SK-N-SH (cell line): ENCODE measurements around the gene STX1B. TPM values are rescaled to one million over a fixed set of nuclear protein-coding genes. Genes with fewer than 3 reads are reported as not detected.
A peak's percentile ranks its signal among the peaks of the same experiment; 100 is the strongest.

Source experiments
- CTCF ChIA-PET: fragments of 300-600, 350-600 bp; formaldehyde crosslinking; extraction: SDS; loops from one replicate; lab custom pipeline; 2021; lab: Yijun Ruan, JAX
- POLR2A ChIA-PET: fragments of 350-600 bp; sonication (Branson Sonifier 250); formaldehyde crosslinking; extraction: SDS; loops from one replicate; lab custom pipeline; 2020; ENCODE audit warnings: antibody characterized with exemption, inconsistent platforms; lab: Yijun Ruan, JAX
- DNase-seq: peaks from one replicate; pipeline ENCODE4 v3.0.0; 2012
- H2AFZ ChIP-seq: fragments of 200-600 bp; sonication (generic); 2 replicates; pipeline ENCODE4 v1.8.1; 2016; ENCODE audit warnings: antibody characterized with exemption, mild to moderate bottlenecking, low read depth
- H3F3A ChIP-seq: fragments of 200-600 bp; sonication (generic); replicated peaks from 2 replicates; pipeline ENCODE3; 2016; ENCODE audit warnings: antibody characterized with exemption, mild to moderate bottlenecking; ENCODE audit not compliant: insufficient read depth
- H3K27ac ChIP-seq, 2 experiments: fragments of 200-500 bp in 1 of 2; fragments of 200-600 bp in 1 of 2; sonication (Bioruptor generic) in 1 of 2; sonication (generic), shearing (Covaris generic) in 1 of 2; 2 replicates each; pipeline versions ENCODE4 v1.5.1 to v1.6.1; 2014 to 2016; ENCODE audit warnings: low read depth in 2 of 2, inconsistent platforms in 1 of 2, low read length in 1 of 2, mild to moderate bottlenecking in 1 of 2, mixed read lengths in 1 of 2
- H3K27me3 ChIP-seq: fragments of 200-600 bp; sonication (generic), shearing (Covaris generic); 2 replicates; pipeline ENCODE4 v1.6.1; 2016; ENCODE audit warnings: mixed run types; ENCODE audit not compliant: insufficient read depth
- H3K36me3 ChIP-seq, 2 experiments: fragments of 200-500 bp in 1 of 2; fragments of 200-600 bp in 1 of 2; sonication (Bioruptor generic) in 1 of 2; sonication (generic) in 1 of 2; replicated peaks in 1 of 2; 2 replicates each; pipeline versions ENCODE3 to v1.5.1; 2014 to 2016; ENCODE audit warnings: low read length in 1 of 2, mild to moderate bottlenecking in 1 of 2; ENCODE audit not compliant: insufficient read depth in 2 of 2, control insufficient read depth in 1 of 2
- H3K4me1 ChIP-seq, 2 experiments: fragments of 200-500 bp in 1 of 2; fragments of 200-600 bp in 1 of 2; sonication (Bioruptor generic) in 1 of 2; sonication (generic), shearing (Covaris generic) in 1 of 2; 2 replicates each; pipeline versions ENCODE4 v1.5.1 to v1.6.1; 2014 to 2016; ENCODE audit warnings: low read depth in 1 of 2, low read length in 1 of 2, mixed run types in 1 of 2; ENCODE audit not compliant: insufficient read depth in 2 of 2, control insufficient read depth in 1 of 2
- H3K4me2 ChIP-seq: fragments of 200-600 bp; sonication (generic), shearing (Covaris generic); 2 replicates; pipeline ENCODE4 v1.6.1; 2017; ENCODE audit warnings: mixed run types
- H3K4me3 ChIP-seq, 2 experiments: fragments of 200-500 bp in 1 of 2; fragments of 200-600 bp in 1 of 2; sonication (Bioruptor generic) in 1 of 2; sonication (generic), shearing (Covaris generic) in 1 of 2; 2 replicates each; pipeline versions ENCODE4 v1.5.1 to v1.8.1; 2014 to 2016; ENCODE audit warnings: low read depth in 2 of 2, inconsistent platforms in 1 of 2, low read length in 1 of 2, mild to moderate bottlenecking in 1 of 2, mixed read lengths in 1 of 2, moderate library complexity in 1 of 2
- H3K79me2 ChIP-seq: fragments of 200-600 bp; sonication (generic); 2 replicates; pipeline ENCODE4 v1.8.1; 2017; ENCODE audit warnings: mild to moderate bottlenecking; ENCODE audit not compliant: insufficient read depth
- H3K9ac ChIP-seq: fragments of 200-600 bp; sonication (generic); 2 replicates; pipeline ENCODE4 v1.6.1; 2017; ENCODE audit warnings: mixed run types
- H3K9me2 ChIP-seq: fragments of 200-600 bp; sonication (generic); 2 replicates; pipeline ENCODE4 v1.6.1; 2017; ENCODE audit warnings: mixed run types
- H3K9me3 ChIP-seq: fragments of 200-600 bp; sonication (generic); 2 replicates; pipeline ENCODE4 v1.6.1; 2017; ENCODE audit warnings: mixed run types, mild to moderate bottlenecking, moderate library complexity
- H4K20me1 ChIP-seq: fragments of 200-600 bp; sonication (generic); 2 replicates; pipeline ENCODE4 v1.6.1; 2017; ENCODE audit warnings: mild to moderate bottlenecking, mixed run types; ENCODE audit not compliant: insufficient read depth
- CHD2 ChIP-seq: fragments of 150-350 bp; IDR thresholded peaks from 2 replicates; pipeline ENCODE4 v1.6.1; 2018; ENCODE audit warnings: low read length; ENCODE audit not compliant: partially characterized antibody
- ELF1 ChIP-seq: IDR thresholded peaks from 2 replicates; pipeline ENCODE4 v1.4.0; 2012
- FOXJ3 ChIP-seq: sonication (generic); formaldehyde crosslinking; IDR thresholded peaks from 2 replicates; pipeline ENCODE4 v1.5.1; 2020; ENCODE audit warnings: mild to moderate bottlenecking, missing genetic modification reagents
- GABPA ChIP-seq: IDR thresholded peaks from 2 replicates; pipeline ENCODE4 v1.4.0; 2012; ENCODE audit warnings: low read depth, mild to moderate bottlenecking
- MXI1 ChIP-seq: IDR thresholded peaks from 2 replicates; pipeline ENCODE4 v1.6.1; 2012; ENCODE audit warnings: mild to moderate bottlenecking, low read depth, low read length, improper control_type of control experiment
- NRF1 ChIP-seq: IDR thresholded peaks from 2 replicates; pipeline ENCODE4 v1.6.1; 2012; ENCODE audit warnings: low read depth, mild to moderate bottlenecking, low read length
- POLR2AphosphoS5 ChIP-seq: IDR thresholded peaks from 2 replicates; pipeline ENCODE4 v1.6.1; 2012; ENCODE audit warnings: low read depth, low read length
- RCOR1 ChIP-seq: fragments of 150-350 bp; IDR thresholded peaks from 2 replicates; pipeline ENCODE4 v1.6.1; 2017; ENCODE audit warnings: antibody characterized with exemption, low read length
- RFX5 ChIP-seq: IDR thresholded peaks from 2 replicates; pipeline ENCODE4 v1.6.1; 2012; ENCODE audit warnings: mild to moderate bottlenecking, improper control_type of control experiment, low read length
- SIN3A ChIP-seq: IDR thresholded peaks from 2 replicates; pipeline ENCODE4 v1.6.1; 2012; ENCODE audit warnings: low read depth, mild to moderate bottlenecking, low read length, moderate library complexity, borderline replicate concordance
- USF1 ChIP-seq: IDR thresholded peaks from 2 replicates; pipeline ENCODE4 v1.4.0; 2012; ENCODE audit warnings: low read depth, borderline replicate concordance
- USF2 ChIP-seq: fragments of 150-350 bp; IDR thresholded peaks from 2 replicates; pipeline ENCODE4 v1.6.1; 2017; ENCODE audit warnings: antibody characterized with exemption, low read length, low read depth, borderline replicate concordance
- ZBTB33 ChIP-seq: IDR thresholded peaks from 2 replicates; pipeline ENCODE4 v1.4.0; 2012; ENCODE audit warnings: low read depth, borderline replicate concordance
- WGBS: methylation state at CpG from one replicate; pipeline ENCODE4 v1.1.6; 2017; ENCODE audit warnings: low lambda C conversion rate; 5-methylcytosine and 5-hydroxymethylcytosine counted together
- polyA plus RNA-seq, 3 experiments: library from polyadenylated mRNA; depleted of rRNA; stranded (reverse); fragments of >200 nt; gene quantifications; 2 replicates each; pipeline ENCODE4 v1.2.3, GENCODE V29; 2012
- TF ChIP-seq, protein P1 (sequence below): IDR thresholded peaks from 2 replicates; pipeline ENCODE4 v1.4.0; 2012; ENCODE audit warnings: low read depth

Gene STX1B
- polyA plus RNA-seq, 1 of the 3 experiments (the other 2 are of a cell fraction), result 21.2 TPM

DNA sequence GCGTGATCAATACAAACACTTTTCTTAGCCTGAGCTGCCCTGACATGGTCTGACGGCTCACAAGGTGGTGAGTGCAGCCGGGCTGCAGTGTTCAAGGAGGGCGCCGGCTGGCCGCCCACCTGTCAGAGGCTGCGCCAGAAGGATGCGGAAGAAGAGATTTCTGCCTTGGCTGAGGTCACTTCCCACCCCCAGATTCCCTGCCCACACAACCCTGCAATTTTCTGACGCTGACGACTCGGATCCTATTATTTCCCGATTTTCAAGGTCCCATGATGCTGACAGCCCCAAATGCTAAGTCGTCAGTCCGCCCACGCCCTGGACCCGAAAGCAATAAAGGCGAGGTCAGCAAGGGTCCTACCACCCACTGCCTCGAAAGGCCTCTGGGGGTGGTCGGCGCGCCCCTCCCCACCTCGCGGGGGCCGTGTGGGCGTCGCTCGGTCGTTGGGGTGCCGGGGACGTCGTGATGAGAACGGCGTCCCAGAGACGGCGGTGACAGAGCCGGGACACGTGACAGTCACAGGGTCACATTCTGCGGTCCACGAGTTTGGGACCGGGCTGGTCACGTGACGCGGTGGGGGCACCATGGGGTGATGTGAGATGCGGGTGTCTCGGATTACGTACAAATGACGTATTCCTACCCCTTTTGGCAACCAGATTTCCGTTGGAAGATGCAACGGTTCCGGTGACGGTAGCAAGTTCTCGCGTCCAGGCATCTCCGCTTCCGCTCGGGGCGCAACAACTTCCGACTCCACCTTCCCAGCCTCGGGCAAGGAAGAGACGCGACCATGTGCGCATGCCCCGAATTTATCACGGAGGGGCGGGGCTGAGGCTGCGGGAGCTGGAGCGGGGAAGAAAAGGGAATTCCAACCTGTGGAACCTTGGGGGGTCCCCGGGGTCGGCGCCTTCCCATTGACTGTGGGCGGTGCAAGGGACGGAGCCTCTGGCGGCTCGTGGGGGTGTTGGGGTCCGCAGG lies 22.6 kb upstream of the STX1B start, which contains the start of gene STX4:
Gene STX4, plus strand, starts transcription at position 823 of the 973 bp plus-strand sequence. CDS start 248 bp downstream, outside the sequence.
- peaks cover 9 to 10% of the 10 kb centered on the region in 2 experiments; a peak in 2 of 4 replicates for H3K4me1 ChIP-seq
- H3K36me3 ChIP-seq, result peaks cover 7 to 25% of the 10 kb centered on the region in 2 experiments
- peaks cover 8% of the 10 kb centered on the region for H3F3A ChIP-seq
- H3K27ac ChIP-seq, result peak within 1 kb of the TSS; percentile 64
- peak within 1 kb of the TSS; percentile 88 for H2AFZ ChIP-seq
- peak; percentile 66 for TF ChIP-seq POLR2AphosphoS5
- TF ChIP-seq ELF1, result peak; percentile 84
- no peak for TF ChIP-seq FOXJ3 (CRISPR knock-in tag)
- TF ChIP-seq GABPA, result peak; percentile 100
- TF ChIP-seq RFX5, result no peak
- peak; percentile 73 for TF ChIP-seq CHD2
- TF ChIP-seq, protein P1, sequence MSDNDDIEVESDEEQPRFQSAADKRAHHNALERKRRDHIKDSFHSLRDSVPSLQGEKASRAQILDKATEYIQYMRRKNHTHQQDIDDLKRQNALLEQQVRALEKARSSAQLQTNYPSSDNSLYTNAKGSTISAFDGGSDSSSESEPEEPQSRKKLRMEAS, result peak; percentile 85
- TF ChIP-seq SIN3A, result 0 out of 2 replicates have a peak, but pooled peaks have one; percentile 35
- TF ChIP-seq RCOR1, result no peak; the same call in 1 of the 2 replicates
- peak; percentile 66; the same call in 1 of the 2 replicates for TF ChIP-seq ZBTB33
- peak; percentile 94 for TF ChIP-seq USF1
- TF ChIP-seq MXI1, result peak; percentile 89
- peak; percentile 46; the same call in 1 of the 2 replicates for TF ChIP-seq NRF1
- TF ChIP-seq USF2, result no peak; the same call in 1 of the 2 replicates
- H3K9ac ChIP-seq, result peak within 1 kb of the TSS; percentile 84
- ChIA-PET CTCF (interaction anchor here (0.6 to 1.3 kb wide), 2 partner anchors 11 to 48 kb away, joined by 4 to 5 read pairs; partner anchors contain the start of gene HSD3B7), POLR2A (interaction anchor here (0.6 to 1.5 kb wide), 4 partner anchors 40 to 148 kb away, joined by 3 to 5 read pairs (median 3); partner anchors contain the start of genes KAT8 and ZNF668)
- no peaks in the 10 kb centered on the region for H3K27me3 ChIP-seq
- H3K9me2 ChIP-seq, result no peaks in the 10 kb centered on the region
- peak within 1 kb of the TSS; percentile 87 to 97 for H3K4me3 ChIP-seq
- 4% methylated on average over 51 of the region's 75 CpGs for WGBS
- H3K9me3 ChIP-seq, result no peaks in the 10 kb centered on the region
- H3K79me2 ChIP-seq, result peaks cover 19% of the 10 kb centered on the region
- H3K4me2 ChIP-seq, result peak within 1 kb of the TSS; percentile 77
- DNase-seq, result peak; percentile 94
- peaks cover 7% of the 10 kb centered on the region for H4K20me1 ChIP-seq
